Mesothelial cell of epicardium (in vitro differentiated cells): ENCODE measurements around the gene PNKD. TPM values are rescaled to one million over a fixed set of nuclear protein-coding genes. Genes with fewer than 3 reads are reported as not detected.

Source experiments
- DNase-seq, 2 experiments: peaks; one replicate each; pipeline ENCODE4 v3.0.0; 2021; ENCODE audit warnings: low spot score in 2 of 2; ENCODE audit not compliant: unreplicated experiment in 2 of 2
- H3K27ac Mint-ChIP-seq: 2 replicates; pipeline ENCODE4 v1.8.0; 2021; ENCODE audit warnings: mixed read lengths
- H3K27me3 Mint-ChIP-seq: 2 replicates; pipeline ENCODE4 v1.8.0; 2021; ENCODE audit warnings: low read depth, mixed read lengths
- H3K36me3 Mint-ChIP-seq: 2 replicates; pipeline ENCODE4 v1.8.0; 2021; ENCODE audit warnings: mixed read lengths
- H3K4me1 Mint-ChIP-seq: 2 replicates; pipeline ENCODE4 v1.8.0; 2021; ENCODE audit warnings: mixed read lengths
- H3K4me3 Mint-ChIP-seq: 2 replicates; pipeline ENCODE4 v1.8.0; 2021; ENCODE audit warnings: mild to moderate bottlenecking, moderate library complexity, mixed read lengths
- H3K9me3 Mint-ChIP-seq: 2 replicates; pipeline ENCODE4 v1.8.0; 2021; ENCODE audit warnings: mixed read lengths
- total RNA-seq: library from RNA; stranded (reverse); gene quantifications from 3 replicates; pipeline ENCODE4 v1.2.1, GENCODE V29; 2021
- TF ChIP-seq, protein P1 (sequence below): fragments of 200-600 bp; sonication (generic); IDR thresholded peaks from one replicate; pipeline ENCODE4 v1.5.0; 2021; ENCODE audit warnings: antibody characterized with exemption; ENCODE audit not compliant: unreplicated experiment

PNKD gene
- total RNA-seq, 1 donor from 2014 or later, result 63.2 TPM

DNA sequence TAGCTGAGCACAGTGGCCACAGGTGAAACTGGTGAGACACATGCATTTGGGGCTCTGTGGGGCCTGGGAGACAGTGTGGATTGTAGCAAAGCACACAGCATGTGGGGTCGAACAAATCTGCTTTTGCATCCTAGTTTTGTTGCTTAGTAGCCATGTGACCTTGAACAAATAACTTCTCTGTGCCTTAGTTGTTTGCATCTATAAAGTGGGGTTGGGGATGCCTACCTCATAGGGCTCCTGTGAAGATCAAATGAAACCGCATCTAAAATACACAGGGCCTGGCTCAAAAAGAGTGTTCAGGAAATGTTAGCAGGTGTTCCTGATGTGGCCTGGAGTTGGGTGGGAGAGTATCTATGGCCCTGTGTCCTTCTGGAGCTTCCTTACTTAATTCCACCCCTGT is 56.0 kb downstream of the PNKD start:
- no peaks in the 10 kb centered on the region for H3K36me3 Mint-ChIP-seq
- no peak overlapping the region for H3K4me3 Mint-ChIP-seq
- H3K4me1 Mint-ChIP-seq, result peaks cover 72% of the 10 kb centered on the region
- TF ChIP-seq, protein P1, sequence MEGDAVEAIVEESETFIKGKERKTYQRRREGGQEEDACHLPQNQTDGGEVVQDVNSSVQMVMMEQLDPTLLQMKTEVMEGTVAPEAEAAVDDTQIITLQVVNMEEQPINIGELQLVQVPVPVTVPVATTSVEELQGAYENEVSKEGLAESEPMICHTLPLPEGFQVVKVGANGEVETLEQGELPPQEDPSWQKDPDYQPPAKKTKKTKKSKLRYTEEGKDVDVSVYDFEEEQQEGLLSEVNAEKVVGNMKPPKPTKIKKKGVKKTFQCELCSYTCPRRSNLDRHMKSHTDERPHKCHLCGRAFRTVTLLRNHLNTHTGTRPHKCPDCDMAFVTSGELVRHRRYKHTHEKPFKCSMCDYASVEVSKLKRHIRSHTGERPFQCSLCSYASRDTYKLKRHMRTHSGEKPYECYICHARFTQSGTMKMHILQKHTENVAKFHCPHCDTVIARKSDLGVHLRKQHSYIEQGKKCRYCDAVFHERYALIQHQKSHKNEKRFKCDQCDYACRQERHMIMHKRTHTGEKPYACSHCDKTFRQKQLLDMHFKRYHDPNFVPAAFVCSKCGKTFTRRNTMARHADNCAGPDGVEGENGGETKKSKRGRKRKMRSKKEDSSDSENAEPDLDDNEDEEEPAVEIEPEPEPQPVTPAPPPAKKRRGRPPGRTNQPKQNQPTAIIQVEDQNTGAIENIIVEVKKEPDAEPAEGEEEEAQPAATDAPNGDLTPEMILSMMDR, result no peak
- H3K27ac Mint-ChIP-seq, result peak overlapping the region; percentile 87
- DNase-seq, result no peak
- no peaks in the 10 kb centered on the region for H3K27me3 Mint-ChIP-seq
- H3K9me3 Mint-ChIP-seq, result no peaks in the 10 kb centered on the region

DNA sequence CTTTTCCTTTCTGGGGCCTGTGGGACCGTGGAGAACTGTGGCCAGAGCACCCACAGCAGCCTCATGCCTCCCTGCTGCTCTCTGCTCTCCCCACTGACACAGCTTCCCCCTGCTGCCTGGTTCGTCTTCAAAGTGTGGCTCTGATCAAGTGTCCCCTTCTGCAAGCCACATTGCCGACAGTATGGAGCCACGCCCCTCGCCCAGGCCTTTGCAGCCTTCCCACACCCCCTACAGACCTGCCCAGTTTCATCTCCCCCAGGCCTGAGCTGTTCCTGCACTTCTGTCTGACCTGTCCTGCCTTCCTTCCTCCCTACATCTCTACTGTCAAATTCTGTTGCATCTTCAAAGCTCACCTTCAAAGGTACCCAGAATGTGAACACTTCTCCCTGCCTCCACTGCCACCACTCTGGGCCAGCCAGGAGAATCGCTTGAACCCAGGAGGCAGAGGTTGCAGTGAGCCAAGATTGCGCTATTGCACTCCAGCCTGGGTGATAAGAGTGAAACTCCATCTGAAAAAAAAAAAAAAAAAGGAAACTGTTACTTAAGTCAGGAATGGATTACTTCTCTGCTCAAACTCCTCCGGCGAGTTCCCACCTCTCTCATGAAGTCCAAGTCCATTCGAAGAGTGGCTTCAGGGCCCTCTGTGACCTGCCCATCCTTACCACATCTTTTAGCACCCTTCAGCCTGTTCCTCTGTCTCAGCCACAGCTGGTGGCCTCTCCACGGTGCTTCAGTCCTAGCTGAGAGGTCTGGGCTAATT is 57.3 kb downstream of the PNKD start:
- H3K9me3 Mint-ChIP-seq, result no peaks in the 10 kb centered on the region
- H3K4me3 Mint-ChIP-seq, result no peak overlapping the region
- no peaks in the 10 kb centered on the region for H3K36me3 Mint-ChIP-seq
- H3K27me3 Mint-ChIP-seq, result no peaks in the 10 kb centered on the region
- H3K4me1 Mint-ChIP-seq, result peaks cover 68% of the 10 kb centered on the region
- TF ChIP-seq, protein P1, result no peak
- H3K27ac Mint-ChIP-seq, result peak overlapping the region; percentile 77
- DNase-seq, result no peak

DNA sequence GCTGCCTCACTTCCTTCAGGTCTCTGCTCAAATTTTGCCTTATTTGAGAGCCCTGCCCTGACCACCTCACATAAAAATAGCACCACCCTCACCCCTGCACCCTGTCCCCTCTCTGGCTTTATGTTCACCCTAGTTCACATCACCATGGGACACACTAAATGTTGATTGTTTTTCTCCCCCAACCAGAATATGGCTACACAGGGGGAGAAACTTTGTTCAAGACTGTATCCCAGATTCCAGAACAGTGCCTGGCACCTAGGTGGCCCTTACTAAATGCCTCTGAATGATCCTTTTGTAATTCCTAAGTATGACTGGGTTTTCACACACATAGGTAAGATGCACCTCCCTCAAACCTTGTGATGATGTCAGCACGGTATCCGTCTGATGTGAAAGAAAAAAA is 58.0 kb downstream of the PNKD start:
- TF ChIP-seq, protein P1, result no peak
- H3K4me3 Mint-ChIP-seq, result no peak overlapping the region
- H3K27me3 Mint-ChIP-seq, result no peaks in the 10 kb centered on the region
- no peak for DNase-seq
- H3K27ac Mint-ChIP-seq, result peak overlapping the region; percentile 77
- no peaks in the 10 kb centered on the region for H3K9me3 Mint-ChIP-seq
- H3K4me1 Mint-ChIP-seq, result peaks cover 73% of the 10 kb centered on the region
- no peaks in the 10 kb centered on the region for H3K36me3 Mint-ChIP-seq

DNA sequence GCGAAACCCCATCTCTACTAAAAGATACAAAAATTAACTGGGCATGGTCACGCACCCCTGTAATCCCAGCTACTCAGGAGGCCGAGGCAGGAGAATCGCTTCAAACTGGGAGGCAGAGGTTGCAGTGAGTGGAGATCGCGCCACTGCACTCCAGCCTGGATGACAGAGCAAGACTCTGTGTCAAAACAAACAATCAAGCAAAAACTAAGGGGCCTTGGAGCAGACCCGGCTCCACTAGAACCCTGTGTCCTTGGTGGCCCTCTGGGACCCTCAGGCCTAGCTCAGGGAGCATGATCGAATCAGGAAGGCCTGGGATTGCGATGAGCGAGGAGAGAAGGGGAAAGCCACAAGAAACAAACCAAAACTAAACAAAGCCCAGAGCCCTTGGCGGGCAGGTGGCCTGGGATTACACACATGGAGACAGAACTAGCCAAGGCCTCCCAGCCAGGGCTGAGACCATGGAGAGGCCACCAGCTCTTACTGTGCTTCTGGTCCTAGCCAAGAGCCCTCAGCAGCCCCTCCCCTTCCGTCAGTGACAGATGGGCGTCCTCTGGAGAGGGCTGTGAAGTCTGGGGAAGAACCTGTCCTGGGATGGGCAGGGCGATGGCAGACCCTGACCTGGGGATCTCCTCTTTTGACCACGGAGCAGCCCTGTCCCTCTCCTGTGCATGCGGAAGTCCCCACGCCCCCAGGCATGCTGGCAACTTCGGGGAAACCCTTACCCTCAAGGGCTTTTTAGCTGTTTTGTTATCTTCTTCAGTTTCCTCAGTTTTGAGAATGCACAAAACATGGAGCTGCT is 58.9 kb downstream of the PNKD start:
- peaks cover 5% of the 10 kb centered on the region for H3K36me3 Mint-ChIP-seq
- peak overlapping the region; percentile 64 for H3K27ac Mint-ChIP-seq
- H3K4me1 Mint-ChIP-seq, result peaks cover 65% of the 10 kb centered on the region
- no peaks in the 10 kb centered on the region for H3K27me3 Mint-ChIP-seq
- H3K4me3 Mint-ChIP-seq, result no peak overlapping the region
- peaks cover 2% of the 10 kb centered on the region for H3K9me3 Mint-ChIP-seq
- DNase-seq, result no peak
- TF ChIP-seq, protein P1, result no peak

DNA sequence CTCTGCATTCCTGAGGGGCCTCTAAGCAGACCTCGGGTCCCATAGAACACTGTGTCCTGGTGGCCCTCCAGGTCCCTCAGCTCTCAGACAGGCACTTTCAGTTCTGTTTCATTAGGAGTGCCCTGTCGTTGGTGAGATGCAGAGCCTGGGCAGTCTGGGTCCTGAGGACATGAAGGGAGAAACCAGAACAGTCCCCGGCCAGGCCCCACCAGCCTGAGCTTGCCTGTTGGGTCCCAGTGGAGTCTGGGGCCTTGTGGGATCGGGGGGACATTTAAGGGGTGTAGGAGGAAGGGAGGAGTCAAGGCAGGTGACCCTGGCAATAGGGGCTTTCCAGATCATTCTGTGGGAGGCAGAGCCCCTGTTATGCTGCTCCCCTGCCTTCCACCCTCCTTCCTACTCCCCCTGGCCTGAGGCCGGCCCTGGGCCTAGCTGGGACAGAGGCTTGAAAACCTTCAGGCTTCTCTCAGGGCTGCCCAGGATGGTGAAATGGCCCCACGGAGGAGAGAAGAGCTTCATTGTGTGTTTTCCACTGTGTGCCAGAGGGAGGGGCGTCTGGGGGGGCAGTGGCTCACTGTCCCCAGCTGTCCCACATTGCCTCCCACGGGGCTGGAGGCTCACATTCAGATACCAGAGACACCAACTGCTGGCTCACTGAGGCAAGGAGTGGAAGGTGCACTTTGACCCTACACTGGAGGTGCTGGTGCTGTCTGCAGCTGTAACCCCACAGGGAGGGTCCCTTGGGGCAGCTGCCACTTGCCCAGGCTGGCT is 59.7 kb downstream of the PNKD start:
- Mint-ChIP-seq H3K9me3 (peaks cover 4% of the 10 kb centered on the region), H3K27ac (peak overlapping the region; percentile 64), H3K36me3 (peaks cover 6% of the 10 kb centered on the region), H3K4me3 (no peak overlapping the region), H3K4me1 (peaks cover 60% of the 10 kb centered on the region), H3K27me3 (no peaks in the 10 kb centered on the region)
- TF ChIP-seq, protein P1, result no peak
- no peak for DNase-seq
